Thoracic aorta (tissue), 2 donors: ENCODE data around the gene CCNE1. TPM values are rescaled to one million over a fixed set of nuclear protein-coding genes. Genes with fewer than 3 reads are reported as not detected.

Experiments used
- ATAC-seq: fragments of 150-250 bp; one replicate; pipeline ENCODE4 v1.8.0; 2017; ENCODE audit warnings: low read depth; ENCODE audit not compliant: insufficient number of reproducible peaks, low FRiP score
- DNase-seq: peaks from one replicate; pipeline ENCODE4 v3.0.0-alpha.2; 2020; ENCODE audit warnings: low spot score
- H3K27ac ChIP-seq, 2 donors: fragments of 200-600 bp; sonication (generic); 1 replicate in 1 of 2; 2 replicates in 1 of 2; pipeline ENCODE4 v1.5.1; 2016; ENCODE audit warnings: mild to moderate bottlenecking in 2 of 2, moderate library complexity in 2 of 2
- H3K27me3 ChIP-seq: fragments of 200-600 bp; sonication (generic); replicated peaks from 2 replicates; pipeline ENCODE4 v1.6.0; 2016; ENCODE audit warnings: mild to moderate bottlenecking; ENCODE audit not compliant: insufficient read depth
- H3K36me3 ChIP-seq: fragments of 200-600 bp; sonication (generic); one replicate; pipeline ENCODE4 v1.5.1; 2016
- H3K4me1 ChIP-seq, 2 donors: fragments of 200-600 bp; sonication (generic); 1 replicate in 1 of 2; 2 replicates in 1 of 2; pipeline versions ENCODE4 v1.5.1 to v1.6.0; 2016; ENCODE audit warnings: low read depth in 2 of 2, mild to moderate bottlenecking in 1 of 2; ENCODE audit not compliant: control insufficient read depth in 1 of 2
- H3K4me3 ChIP-seq: fragments of 200-600 bp; sonication (generic); 2 replicates; pipeline ENCODE4 v1.5.1; 2016; ENCODE audit warnings: mild to moderate bottlenecking
- H3K9me3 ChIP-seq: fragments of 200-600 bp; sonication (generic); 2 replicates; pipeline ENCODE4 v1.5.1; 2016
- total RNA-seq, 2 donors: library from RNA; depleted of rRNA; stranded (reverse); fragments of >200 nt; gene quantifications; one replicate each; pipeline versions ENCODE4 v1.1.0 to v1.2.3, GENCODE V29; 2016
- TF ChIP-seq, protein P1 (sequence below): fragments of 200-600 bp; sonication (generic); IDR thresholded peaks from one replicate; pipeline ENCODE4 v1.5.1; 2019; ENCODE audit warnings: antibody characterized with exemption

CCNE1 gene
- total RNA-seq, 2 donors from 2014 or later: 4.6 TPM; not detected in 1

GRCh38 chr19:29845574-29846176 lies 33.9 kb downstream of the CCNE1 start:
- H3K27ac ChIP-seq: no peak overlapping the region
- peaks cover 13 to 19% of the 10 kb centered on the region in 2 donors for H3K4me1 ChIP-seq
- DNase-seq (no peak), ATAC-seq (no peak)
- no peaks in the 10 kb centered on the region for H3K9me3 ChIP-seq
- H3K27me3 ChIP-seq: no peaks in the 10 kb centered on the region
- peak overlapping the region; percentile 88 for H3K4me3 ChIP-seq
- no peaks in the 10 kb centered on the region for H3K36me3 ChIP-seq
- TF ChIP-seq, protein P1, sequence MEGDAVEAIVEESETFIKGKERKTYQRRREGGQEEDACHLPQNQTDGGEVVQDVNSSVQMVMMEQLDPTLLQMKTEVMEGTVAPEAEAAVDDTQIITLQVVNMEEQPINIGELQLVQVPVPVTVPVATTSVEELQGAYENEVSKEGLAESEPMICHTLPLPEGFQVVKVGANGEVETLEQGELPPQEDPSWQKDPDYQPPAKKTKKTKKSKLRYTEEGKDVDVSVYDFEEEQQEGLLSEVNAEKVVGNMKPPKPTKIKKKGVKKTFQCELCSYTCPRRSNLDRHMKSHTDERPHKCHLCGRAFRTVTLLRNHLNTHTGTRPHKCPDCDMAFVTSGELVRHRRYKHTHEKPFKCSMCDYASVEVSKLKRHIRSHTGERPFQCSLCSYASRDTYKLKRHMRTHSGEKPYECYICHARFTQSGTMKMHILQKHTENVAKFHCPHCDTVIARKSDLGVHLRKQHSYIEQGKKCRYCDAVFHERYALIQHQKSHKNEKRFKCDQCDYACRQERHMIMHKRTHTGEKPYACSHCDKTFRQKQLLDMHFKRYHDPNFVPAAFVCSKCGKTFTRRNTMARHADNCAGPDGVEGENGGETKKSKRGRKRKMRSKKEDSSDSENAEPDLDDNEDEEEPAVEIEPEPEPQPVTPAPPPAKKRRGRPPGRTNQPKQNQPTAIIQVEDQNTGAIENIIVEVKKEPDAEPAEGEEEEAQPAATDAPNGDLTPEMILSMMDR: no peak

DNA sequence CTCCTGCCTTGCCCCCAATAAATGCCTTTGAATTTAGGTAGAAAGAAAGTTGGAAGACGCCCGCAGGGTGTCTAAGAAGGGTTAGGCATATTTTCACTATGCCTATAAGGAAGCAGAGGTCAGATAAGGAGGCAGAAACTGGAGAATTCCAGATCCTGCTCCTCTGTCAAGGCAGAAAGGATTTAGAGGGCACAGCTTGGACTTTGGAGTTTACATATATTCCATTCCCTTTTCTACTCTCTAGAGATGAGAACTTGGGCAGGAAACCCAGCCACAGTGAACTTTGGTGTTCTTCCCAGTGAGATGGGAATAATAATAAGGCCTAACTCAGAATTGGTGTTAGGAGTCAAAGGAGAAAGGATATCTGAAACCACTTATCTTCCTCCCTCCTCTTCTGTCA lies 37.4 kb downstream of the CCNE1 start:
- no peak for DNase-seq
- Histone ChIP-seq H3K27ac (no peak overlapping the region), H3K4me3 (no peak overlapping the region), H3K36me3 (no peaks in the 10 kb centered on the region), H3K9me3 (no peaks in the 10 kb centered on the region), H3K4me1 (peaks cover 6 to 8% of the 10 kb centered on the region in 2 donors), H3K27me3 (no peaks in the 10 kb centered on the region)
- no peak for ATAC-seq
- TF ChIP-seq, protein P1: no peak

GRCh38 chr19:29850482-29850881 lies 38.7 kb downstream of the CCNE1 start:
- H3K27ac ChIP-seq: no peak overlapping the region
- H3K9me3 ChIP-seq: no peaks in the 10 kb centered on the region
- TF ChIP-seq, protein P1: no peak
- no peaks in the 10 kb centered on the region for H3K27me3 ChIP-seq
- no peaks in the 10 kb centered on the region for H3K36me3 ChIP-seq
- DNase-seq: no peak
- H3K4me3 ChIP-seq: no peak overlapping the region
- no peak for ATAC-seq
- peaks cover 3 to 5% of the 10 kb centered on the region in 2 donors for H3K4me1 ChIP-seq

DNA sequence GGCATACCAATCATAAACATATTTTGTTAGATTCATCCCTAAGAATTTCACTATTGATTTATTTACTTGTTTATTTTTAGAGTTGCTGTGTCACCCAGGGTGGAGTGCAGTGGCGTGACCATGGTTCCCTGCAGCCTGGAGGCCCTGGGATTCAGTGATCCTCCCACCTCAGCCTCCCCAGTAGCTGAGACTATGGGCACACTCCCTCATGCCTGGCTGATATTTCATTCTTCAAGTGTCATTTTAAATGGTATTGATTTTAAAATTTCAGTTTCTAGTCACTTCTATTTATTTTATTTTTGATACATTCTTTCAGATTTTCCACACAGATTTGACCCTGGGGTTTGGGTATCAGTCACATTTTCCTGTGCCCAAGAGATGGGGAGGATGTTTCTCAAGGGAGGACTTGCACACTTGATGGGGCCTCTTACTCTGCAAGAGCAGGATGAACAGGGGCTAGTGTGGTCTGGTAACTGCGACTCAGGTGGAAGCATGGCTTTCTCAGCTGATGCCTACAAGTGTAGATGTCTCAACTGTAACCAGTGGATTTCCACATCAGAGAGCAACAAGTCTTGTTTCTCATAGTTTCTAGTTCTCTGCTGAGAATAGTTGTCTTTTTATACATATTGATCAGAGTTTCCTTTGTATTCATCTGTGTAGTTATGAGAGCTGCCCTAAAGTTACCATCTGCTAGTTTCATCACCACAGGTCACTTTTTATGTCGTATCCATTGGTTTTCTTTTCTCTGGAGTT lies 40.2 kb downstream of the CCNE1 start:
- no peak overlapping the region for H3K27ac ChIP-seq
- TF ChIP-seq, protein P1: no peak
- no peak overlapping the region for H3K4me3 ChIP-seq
- DNase-seq (no peak), ATAC-seq (no peak)
- no peaks in the 10 kb centered on the region for H3K4me1 ChIP-seq
- H3K9me3 ChIP-seq: no peaks in the 10 kb centered on the region
- no peaks in the 10 kb centered on the region for H3K36me3 ChIP-seq
- no peaks in the 10 kb centered on the region for H3K27me3 ChIP-seq

DNA sequence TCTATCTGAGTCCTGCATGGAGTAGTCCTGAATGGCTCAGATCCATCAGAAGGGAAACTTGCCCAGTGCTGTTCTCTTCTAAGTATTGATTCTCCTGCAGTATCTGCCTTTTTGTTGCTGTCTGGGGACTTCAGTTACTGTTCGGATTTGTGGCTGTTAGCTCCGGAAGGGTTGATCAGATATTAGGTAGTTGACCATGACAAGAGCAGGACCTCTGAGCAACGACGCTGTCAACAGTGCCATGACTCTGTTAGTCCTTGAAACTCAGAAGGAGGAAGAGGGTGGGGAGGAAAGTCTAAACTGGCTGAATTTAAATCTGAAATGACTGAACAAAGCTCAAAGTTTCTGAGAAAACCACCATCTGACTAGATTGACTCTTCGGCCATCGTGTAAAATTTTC lies 42.2 kb downstream of the CCNE1 start:
- TF ChIP-seq, protein P1: no peak
- no peak for ATAC-seq

More for the DNA sequence above, 42.2 kb downstream of the CCNE1 start:
- Histone ChIP-seq H3K27ac (no peak overlapping the region), H3K9me3 (no peaks in the 10 kb centered on the region), H3K27me3 (no peaks in the 10 kb centered on the region), H3K4me3 (no peak overlapping the region), H3K36me3 (no peaks in the 10 kb centered on the region), H3K4me1 (no peaks in the 10 kb centered on the region)
- no peak for DNase-seq
